HepG2 (cell line): ENCODE data around the gene ANKRD49. TPM values are rescaled to one million over a fixed set of nuclear protein-coding genes. Genes with fewer than 3 reads are reported as not detected.

Experiments
- ASH2L ChIP-seq: fragments of 300-600, 200-600 bp; sonication (generic); IDR thresholded peaks from 2 replicates; pipeline ENCODE4 v1.7.0; 2017; ENCODE audit warnings: low read depth, mild to moderate bottlenecking, moderate library complexity, mixed read lengths, low read length; ENCODE audit not compliant: insufficient read length
- ATF1 ChIP-seq: IDR thresholded peaks from 2 replicates; pipeline ENCODE4 v1.6.1; 2016; ENCODE audit warnings: mild to moderate bottlenecking, control low read depth
- FOXK1 ChIP-seq: sonication (generic); formaldehyde crosslinking; IDR thresholded peaks from 2 replicates; pipeline ENCODE4 v1.4.0; 2020; ENCODE audit warnings: low read depth, missing genetic modification reagents, borderline replicate concordance
- IKZF4 ChIP-seq: sonication (generic); formaldehyde crosslinking; IDR thresholded peaks from 2 replicates; pipeline ENCODE4 v1.5.1; 2020; ENCODE audit warnings: borderline replicate concordance, mild to moderate bottlenecking, low read depth, missing genetic modification reagents; ENCODE audit errors: not compliant biosample characterization
- NKX3-1 ChIP-seq: sonication (generic); formaldehyde crosslinking; IDR thresholded peaks from 2 replicates; pipeline ENCODE4 v1.5.0; 2020; ENCODE audit warnings: missing genetic modification reagents
- ZNF24 ChIP-seq: fragments of 450-650 bp; IDR thresholded peaks from 2 replicates; pipeline ENCODE4 v1.6.1; 2017; ENCODE audit warnings: antibody characterized with exemption, mild to moderate bottlenecking
- polyA plus RNA-seq, 8 experiments: library from polyadenylated mRNA; depleted of rRNA in 3 of 8; stranded (reverse) in 7 of 8; unstranded in 1 of 8; fragments of >200 nt; fragmentation: Illumina TruSeq in 4 of 8; extraction: Trizol in 4 of 8; gene quantifications; 2 replicates each; pipeline versions ENCODE4 v1.2.1 to v1.2.3, GENCODE V29; 2011 to 2016; ENCODE audit warnings: low read depth in 4 of 8, missing spikeins in 1 of 8, mixed read lengths in 1 of 8; ENCODE audit not compliant: insufficient read depth in 1 of 8
- total RNA-seq, 5 experiments: library from RNA; depleted of rRNA; stranded (reverse); fragments of >200 nt; fragmentation: Illumina TruSeq; extraction: Trizol; gene quantifications; 2 replicates each; pipeline ENCODE4 v1.2.3, GENCODE V29; 2016; ENCODE audit warnings: low read depth in 1 of 5
- TF ChIP-seq, protein P1 (sequence below): sonication (generic); formaldehyde crosslinking; conservative IDR thresholded peaks from 2 replicates; pipeline ENCODE4 v1.4.0; 2020; ENCODE audit warnings: missing genetic modification reagents
- TF ChIP-seq, protein P2 (sequence below): sonication (generic); formaldehyde crosslinking; IDR thresholded peaks from 2 replicates; pipeline ENCODE4 v1.5.1; 2020; ENCODE audit warnings: missing genetic modification reagents, mild to moderate bottlenecking, borderline replicate concordance
- TF ChIP-seq, protein P3 (sequence below): sonication (generic); formaldehyde crosslinking; IDR thresholded peaks from 2 replicates; pipeline ENCODE4 v1.5.1; 2020; ENCODE audit warnings: mild to moderate bottlenecking, moderate library complexity, missing genetic modification reagents
- TF ChIP-seq, protein P4 (sequence below): IDR thresholded peaks from 2 replicates; pipeline ENCODE4 v1.6.1; 2016; ENCODE audit warnings: missing compliant biosample characterization, missing genetic modification reagents, borderline replicate concordance
- TF ChIP-seq, protein P5 (sequence below): sonication (generic); formaldehyde crosslinking; IDR thresholded peaks from 2 replicates; pipeline ENCODE4 v1.4.0; 2020; ENCODE audit warnings: mild to moderate bottlenecking, missing genetic modification reagents, borderline replicate concordance
- TF ChIP-seq, protein P6 (sequence below): sonication (generic); formaldehyde crosslinking; IDR thresholded peaks from 2 replicates; pipeline ENCODE4 v1.4.0; 2020; ENCODE audit warnings: missing genetic modification reagents

The ANKRD49 gene
- total and polyA plus RNA-seq, 2 of the 13 experiments (the other 11 are each of a cell fraction or from before 2014, with no cell fraction given): 14.2 to 14.3 TPM

DNA sequence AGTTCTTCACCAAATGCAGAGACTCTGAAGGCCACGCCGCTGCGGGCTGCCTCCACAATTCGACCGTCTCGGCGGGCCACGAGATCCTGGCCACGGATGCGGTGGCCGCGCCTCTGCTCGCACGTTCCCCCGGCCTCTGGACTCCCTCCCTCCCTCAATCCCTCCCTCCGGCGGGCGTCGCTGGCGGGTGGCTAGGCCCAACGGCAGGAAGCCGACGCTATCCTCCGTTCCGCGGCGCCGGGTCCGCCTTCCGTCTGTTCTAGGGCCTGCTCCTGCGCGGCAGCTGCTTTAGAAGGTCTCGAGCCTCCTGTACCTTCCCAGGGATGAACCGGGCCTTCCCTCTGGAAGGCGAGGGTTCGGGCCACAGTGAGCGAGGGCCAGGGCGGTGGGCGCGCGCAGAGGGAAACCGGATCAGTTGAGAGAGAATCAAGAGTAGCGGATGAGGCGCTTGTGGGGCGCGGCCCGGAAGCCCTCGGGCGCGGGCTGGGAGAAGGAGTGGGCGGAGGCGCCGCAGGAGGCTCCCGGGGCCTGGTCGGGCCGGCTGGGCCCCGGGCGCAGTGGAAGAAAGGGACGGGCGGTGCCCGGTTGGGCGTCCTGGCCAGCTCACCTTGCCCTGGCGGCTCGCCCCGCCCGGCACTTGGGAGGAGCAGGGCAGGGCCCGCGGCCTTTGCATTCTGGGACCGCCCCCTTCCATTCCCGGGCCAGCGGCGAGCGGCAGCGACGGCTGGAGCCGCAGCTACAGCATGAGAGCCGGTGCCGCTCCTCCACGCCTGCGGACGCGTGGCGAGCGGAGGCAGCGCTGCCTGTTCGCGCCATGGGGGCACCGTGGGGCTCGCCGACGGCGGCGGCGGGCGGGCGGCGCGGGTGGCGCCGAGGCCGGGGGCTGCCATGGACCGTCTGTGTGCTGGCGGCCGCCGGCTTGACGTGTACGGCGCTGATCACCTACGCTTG lies 50.2 kb downstream of the ANKRD49 start, which contains the start of gene FUT4 (continued):
- TF ChIP-seq, protein P1, sequence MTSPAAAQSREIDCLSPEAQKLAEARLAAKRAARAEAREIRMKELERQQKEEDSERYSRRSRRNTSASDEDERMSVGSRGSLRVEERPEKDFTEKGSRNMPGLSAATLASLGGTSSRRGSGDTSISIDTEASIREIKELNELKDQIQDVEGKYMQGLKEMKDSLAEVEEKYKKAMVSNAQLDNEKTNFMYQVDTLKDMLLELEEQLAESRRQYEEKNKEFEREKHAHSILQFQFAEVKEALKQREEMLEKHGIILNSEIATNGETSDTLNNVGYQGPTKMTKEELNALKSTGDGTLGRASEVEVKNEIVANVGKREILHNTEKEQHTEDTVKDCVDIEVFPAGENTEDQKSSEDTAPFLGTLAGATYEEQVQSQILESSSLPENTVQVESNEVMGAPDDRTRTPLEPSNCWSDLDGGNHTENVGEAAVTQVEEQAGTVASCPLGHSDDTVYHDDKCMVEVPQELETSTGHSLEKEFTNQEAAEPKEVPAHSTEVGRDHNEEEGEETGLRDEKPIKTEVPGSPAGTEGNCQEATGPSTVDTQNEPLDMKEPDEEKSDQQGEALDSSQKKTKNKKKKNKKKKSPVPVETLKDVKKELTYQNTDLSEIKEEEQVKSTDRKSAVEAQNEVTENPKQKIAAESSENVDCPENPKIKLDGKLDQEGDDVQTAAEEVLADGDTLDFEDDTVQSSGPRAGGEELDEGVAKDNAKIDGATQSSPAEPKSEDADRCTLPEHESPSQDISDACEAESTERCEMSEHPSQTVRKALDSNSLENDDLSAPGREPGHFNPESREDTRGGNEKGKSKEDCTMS (CRISPR knock-in tag): no peak
- TF ChIP-seq IKZF4 (no peak), ATF1 (CRISPR knock-in tag) (no peak), ZNF24 (no peak), FOXK1 (CRISPR knock-in tag) (no peak), NKX3-1 (CRISPR knock-in tag) (no peak), ASH2L (peak; percentile 19)
- TF ChIP-seq, protein P2, sequence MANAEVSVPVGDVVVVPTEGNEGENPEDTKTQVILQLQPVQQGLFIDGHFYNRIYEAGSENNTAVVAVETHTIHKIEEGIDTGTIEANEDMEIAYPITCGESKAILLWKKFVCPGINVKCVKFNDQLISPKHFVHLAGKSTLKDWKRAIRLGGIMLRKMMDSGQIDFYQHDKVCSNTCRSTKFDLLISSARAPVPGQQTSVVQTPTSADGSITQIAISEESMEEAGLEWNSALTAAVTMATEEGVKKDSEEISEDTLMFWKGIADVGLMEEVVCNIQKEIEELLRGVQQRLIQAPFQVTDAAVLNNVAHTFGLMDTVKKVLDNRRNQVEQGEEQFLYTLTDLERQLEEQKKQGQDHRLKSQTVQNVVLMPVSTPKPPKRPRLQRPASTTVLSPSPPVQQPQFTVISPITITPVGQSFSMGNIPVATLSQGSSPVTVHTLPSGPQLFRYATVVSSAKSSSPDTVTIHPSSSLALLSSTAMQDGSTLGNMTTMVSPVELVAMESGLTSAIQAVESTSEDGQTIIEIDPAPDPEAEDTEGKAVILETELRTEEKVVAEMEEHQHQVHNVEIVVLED (CRISPR knock-in tag): peak; percentile 39; the same call in 1 of the 2 replicates
- TF ChIP-seq, protein P3, sequence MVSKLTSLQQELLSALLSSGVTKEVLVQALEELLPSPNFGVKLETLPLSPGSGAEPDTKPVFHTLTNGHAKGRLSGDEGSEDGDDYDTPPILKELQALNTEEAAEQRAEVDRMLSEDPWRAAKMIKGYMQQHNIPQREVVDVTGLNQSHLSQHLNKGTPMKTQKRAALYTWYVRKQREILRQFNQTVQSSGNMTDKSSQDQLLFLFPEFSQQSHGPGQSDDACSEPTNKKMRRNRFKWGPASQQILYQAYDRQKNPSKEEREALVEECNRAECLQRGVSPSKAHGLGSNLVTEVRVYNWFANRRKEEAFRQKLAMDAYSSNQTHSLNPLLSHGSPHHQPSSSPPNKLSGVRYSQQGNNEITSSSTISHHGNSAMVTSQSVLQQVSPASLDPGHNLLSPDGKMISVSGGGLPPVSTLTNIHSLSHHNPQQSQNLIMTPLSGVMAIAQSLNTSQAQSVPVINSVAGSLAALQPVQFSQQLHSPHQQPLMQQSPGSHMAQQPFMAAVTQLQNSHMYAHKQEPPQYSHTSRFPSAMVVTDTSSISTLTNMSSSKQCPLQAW (CRISPR knock-in tag): peak; percentile 35; the same call in 1 of the 2 replicates
- TF ChIP-seq, protein P4, sequence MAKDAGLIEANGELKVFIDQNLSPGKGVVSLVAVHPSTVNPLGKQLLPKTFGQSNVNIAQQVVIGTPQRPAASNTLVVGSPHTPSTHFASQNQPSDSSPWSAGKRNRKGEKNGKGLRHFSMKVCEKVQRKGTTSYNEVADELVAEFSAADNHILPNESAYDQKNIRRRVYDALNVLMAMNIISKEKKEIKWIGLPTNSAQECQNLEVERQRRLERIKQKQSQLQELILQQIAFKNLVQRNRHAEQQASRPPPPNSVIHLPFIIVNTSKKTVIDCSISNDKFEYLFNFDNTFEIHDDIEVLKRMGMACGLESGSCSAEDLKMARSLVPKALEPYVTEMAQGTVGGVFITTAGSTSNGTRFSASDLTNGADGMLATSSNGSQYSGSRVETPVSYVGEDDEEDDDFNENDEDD (CRISPR knock-in tag): peak; percentile 78
- TF ChIP-seq, protein P5, sequence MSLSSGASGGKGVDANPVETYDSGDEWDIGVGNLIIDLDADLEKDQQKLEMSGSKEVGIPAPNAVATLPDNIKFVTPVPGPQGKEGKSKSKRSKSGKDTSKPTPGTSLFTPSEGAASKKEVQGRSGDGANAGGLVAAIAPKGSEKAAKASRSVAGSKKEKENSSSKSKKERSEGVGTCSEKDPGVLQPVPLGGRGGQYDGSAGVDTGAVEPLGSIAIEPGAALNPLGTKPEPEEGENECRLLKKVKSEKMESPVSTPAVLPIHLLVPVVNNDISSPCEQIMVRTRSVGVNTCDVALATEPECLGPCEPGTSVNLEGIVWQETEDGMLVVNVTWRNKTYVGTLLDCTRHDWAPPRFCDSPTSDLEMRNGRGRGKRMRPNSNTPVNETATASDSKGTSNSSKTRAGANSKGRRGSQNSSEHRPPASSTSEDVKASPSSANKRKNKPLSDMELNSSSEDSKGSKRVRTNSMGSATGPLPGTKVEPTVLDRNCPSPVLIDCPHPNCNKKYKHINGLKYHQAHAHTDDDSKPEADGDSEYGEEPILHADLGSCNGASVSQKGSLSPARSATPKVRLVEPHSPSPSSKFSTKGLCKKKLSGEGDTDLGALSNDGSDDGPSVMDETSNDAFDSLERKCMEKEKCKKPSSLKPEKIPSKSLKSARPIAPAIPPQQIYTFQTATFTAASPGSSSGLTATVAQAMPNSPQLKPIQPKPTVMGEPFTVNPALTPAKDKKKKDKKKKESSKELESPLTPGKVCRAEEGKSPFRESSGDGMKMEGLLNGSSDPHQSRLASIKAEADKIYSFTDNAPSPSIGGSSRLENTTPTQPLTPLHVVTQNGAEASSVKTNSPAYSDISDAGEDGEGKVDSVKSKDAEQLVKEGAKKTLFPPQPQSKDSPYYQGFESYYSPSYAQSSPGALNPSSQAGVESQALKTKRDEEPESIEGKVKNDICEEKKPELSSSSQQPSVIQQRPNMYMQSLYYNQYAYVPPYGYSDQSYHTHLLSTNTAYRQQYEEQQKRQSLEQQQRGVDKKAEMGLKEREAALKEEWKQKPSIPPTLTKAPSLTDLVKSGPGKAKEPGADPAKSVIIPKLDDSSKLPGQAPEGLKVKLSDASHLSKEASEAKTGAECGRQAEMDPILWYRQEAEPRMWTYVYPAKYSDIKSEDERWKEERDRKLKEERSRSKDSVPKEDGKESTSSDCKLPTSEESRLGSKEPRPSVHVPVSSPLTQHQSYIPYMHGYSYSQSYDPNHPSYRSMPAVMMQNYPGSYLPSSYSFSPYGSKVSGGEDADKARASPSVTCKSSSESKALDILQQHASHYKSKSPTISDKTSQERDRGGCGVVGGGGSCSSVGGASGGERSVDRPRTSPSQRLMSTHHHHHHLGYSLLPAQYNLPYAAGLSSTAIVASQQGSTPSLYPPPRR: no peak
- TF ChIP-seq, protein P6, sequence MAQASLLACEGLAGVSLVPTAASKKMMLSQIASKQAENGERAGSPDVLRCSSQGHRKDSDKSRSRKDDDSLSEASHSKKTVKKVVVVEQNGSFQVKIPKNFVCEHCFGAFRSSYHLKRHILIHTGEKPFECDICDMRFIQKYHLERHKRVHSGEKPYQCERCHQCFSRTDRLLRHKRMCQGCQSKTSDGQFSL: no peak
